Activated CD8-positive, alpha-beta memory T cell treated with anti-CD3 and anti-CD28 coated beads, Interleukin-2, amount 10 ng/mL, durations not matched to agents 7 days and 5 days (primary cell): Measurements from ENCODE around the gene TXNDC16. TPM values are rescaled to one million over a fixed set of nuclear protein-coding genes. Genes with fewer than 3 reads are reported as not detected.

ENCODE experiments used
- total RNA-seq, 2 experiments: library from RNA; stranded (reverse); gene quantifications; one replicate each; pipeline ENCODE4 v1.2.3, GENCODE V29; 2021

The TXNDC16 gene
- total RNA-seq, 2 experiments from 2014 or later: 9.1 to 11.5 TPM

Other genes with a start within 250 kb of the TXNDC16 start
- 100 to 1,000 TPM in 1 of 2 experiments, 10 to 100 TPM in 1; 97.6 to 117 TPM for gene PTGER2, start 238.2 kb downstream of the TXNDC16 start, total RNA-seq
- gene GPR137C, start 331 bp upstream of the TXNDC16 start, total RNA-seq: under 1 TPM; 0.73 to 0.85 TPM
- gene ERO1A, start 143.1 kb upstream of the TXNDC16 start, total RNA-seq: 100 to 1,000 TPM; 167 to 183 TPM
- gene PSMC6, start 154.7 kb upstream of the TXNDC16 start, total RNA-seq: 10 to 100 TPM; 77.3 to 92.4 TPM
- 10 to 100 TPM; 18.5 to 20.7 TPM for gene STYX, start 177.7 kb upstream of the TXNDC16 start, total RNA-seq
- gene GNPNAT1, start 239.1 kb upstream of the TXNDC16 start, total RNA-seq: 10 to 100 TPM; 11.9 to 13.7 TPM